ENCODE results near the gene ASTE1.

Gene ASTE1, protein sequence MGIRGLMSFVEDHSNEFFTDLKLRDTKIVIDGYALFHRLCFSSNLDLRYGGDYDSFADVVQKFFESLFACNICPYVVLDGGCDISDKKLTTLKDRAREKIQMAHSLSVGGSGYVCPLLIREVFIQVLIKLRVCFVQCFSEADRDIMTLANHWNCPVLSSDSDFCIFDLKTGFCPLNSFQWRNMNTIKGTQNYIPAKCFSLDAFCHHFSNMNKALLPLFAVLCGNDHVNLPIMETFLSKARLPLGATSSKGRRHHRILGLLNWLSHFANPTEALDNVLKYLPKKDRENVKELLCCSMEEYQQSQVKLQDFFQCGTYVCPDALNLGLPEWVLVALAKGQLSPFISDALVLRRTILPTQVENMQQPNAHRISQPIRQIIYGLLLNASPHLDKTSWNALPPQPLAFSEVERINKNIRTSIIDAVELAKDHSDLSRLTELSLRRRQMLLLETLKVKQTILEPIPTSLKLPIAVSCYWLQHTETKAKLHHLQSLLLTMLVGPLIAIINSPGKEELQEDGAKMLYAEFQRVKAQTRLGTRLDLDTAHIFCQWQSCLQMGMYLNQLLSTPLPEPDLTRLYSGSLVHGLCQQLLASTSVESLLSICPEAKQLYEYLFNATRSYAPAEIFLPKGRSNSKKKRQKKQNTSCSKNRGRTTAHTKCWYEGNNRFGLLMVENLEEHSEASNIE

DNA sequence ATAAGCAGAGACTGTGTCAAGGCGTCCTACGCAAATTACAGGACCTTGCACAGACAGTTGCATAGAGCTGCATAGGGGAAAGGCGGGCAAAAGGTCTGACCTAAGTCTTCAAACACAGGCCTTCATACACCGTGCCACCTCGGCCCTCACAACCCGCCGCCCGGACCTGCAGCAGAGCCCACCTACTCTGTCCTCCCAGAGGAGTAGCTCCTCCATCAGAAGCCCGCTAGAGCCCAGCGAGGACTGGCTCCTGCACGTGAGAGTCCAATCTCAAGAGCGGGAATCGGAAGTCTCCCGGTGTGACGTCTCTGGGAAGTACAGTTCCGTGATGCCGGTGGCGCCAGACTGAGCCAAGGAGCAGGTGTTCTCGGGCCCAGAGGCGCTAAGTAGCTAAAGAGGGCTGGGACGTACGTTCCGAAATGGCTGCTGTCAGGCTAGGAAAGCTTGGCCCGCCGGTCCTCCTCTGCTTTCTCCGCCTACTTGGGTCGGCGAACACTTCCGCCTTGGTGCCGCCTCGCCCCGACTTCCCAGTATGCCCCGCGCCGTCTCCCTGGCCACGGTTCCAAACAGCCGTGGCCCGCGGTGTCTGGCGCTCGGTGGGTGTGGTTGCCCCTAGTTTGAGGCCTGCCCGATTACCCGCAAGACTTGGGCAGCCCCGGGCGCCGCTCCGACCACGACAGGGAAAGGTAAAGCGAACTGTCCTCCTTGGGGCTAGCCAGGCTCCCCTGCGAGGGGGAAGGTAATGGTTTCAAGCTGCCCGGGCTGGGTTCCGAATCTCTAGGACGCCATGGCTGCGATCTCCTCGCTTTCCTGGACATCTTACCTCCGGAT lies at the start of gene ASTE1, which contains the start of gene NEK11:
TSS of gene ASTE1 (minus strand) at position 505 of the 831 bp plus-strand sequence. CDS start 1,519 bp downstream, outside the sequence.
TSS of gene NEK11 (plus strand) at position 557 of the 831 bp plus-strand sequence. CDS start 2,832 bp downstream, outside the sequence.
- peak within 1 kb of the TSS; percentile 88 for H3K4me3 ChIP-seq (ENCODE audit: low read depth, low read length)
- TF ChIP-seq MYC (IDR thresholded peaks at IDR 0.05; ENCODE audit: low read depth, low read length) (peak; percentile 58; the same call in 1 of the 2 replicates), POLR2A (IDR thresholded peaks at IDR 0.05; ENCODE audit: extremely low read depth, insufficient read length) (peak; percentile 80), MAX (IDR thresholded peaks at IDR 0.05; ENCODE audit: low read depth, low read length) (peak; percentile 72), CTCF (IDR thresholded peaks at IDR 0.05; ENCODE audit: low read depth, low read length) (no peak)
- peak; percentile 88 for DNase-seq (ENCODE audit: low read depth)

- no peak for TF ChIP-seq CTCF (IDR thresholded peaks at IDR 0.05; ENCODE audit: low read depth, low read length)
- TF ChIP-seq MYC (IDR thresholded peaks at IDR 0.05; ENCODE audit: low read depth, low read length): no peak
- no peak for TF ChIP-seq MAX (IDR thresholded peaks at IDR 0.05; ENCODE audit: low read depth, low read length)
- TF ChIP-seq POLR2A (IDR thresholded peaks at IDR 0.05; ENCODE audit: extremely low read depth, insufficient read length): no peak
- no peak for DNase-seq (ENCODE audit: low read depth)
- no peak overlapping the region for H3K4me3 ChIP-seq (ENCODE audit: low read depth, low read length)
Measured at GRCh38 chr3:131075632-131076328, 49.2 kb upstream of the ASTE1 start.

DNA sequence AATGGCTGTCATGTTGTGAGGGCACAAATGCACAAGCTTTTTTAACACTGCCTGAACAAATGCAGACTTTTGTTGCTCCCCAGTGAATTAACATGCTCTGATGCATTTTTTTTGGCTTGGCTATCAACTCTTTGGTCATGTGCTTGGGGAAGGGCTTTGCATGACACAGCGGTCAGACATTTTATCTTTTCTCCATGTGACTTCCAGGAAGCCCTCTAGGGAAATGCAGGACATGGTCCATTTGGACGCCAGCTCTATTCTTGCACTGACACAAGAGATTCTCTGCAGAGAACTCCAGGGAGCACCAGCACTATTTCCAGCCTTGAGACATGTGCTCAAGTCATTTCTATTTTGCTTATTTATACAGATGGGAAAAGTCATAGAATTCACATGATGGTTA lies 46.2 kb upstream of the ASTE1 start:
- TF ChIP-seq CTCF (IDR thresholded peaks at IDR 0.05; ENCODE audit: low read depth, low read length): no peak
- TF ChIP-seq MYC (IDR thresholded peaks at IDR 0.05; ENCODE audit: low read depth, low read length): no peak
- peak; percentile 2 for DNase-seq (ENCODE audit: low read depth)
- H3K4me3 ChIP-seq (ENCODE audit: low read depth, low read length): no peak overlapping the region

GRCh38 chr3:131072099-131072559 lies 45.5 kb upstream of the ASTE1 start:
- no peak for TF ChIP-seq CTCF (IDR thresholded peaks at IDR 0.05; ENCODE audit: low read depth, low read length)
- no peak for TF ChIP-seq MYC (IDR thresholded peaks at IDR 0.05; ENCODE audit: low read depth, low read length)
- peak; percentile 64 for TF ChIP-seq MAX (IDR thresholded peaks at IDR 0.05; ENCODE audit: low read depth, low read length)
- no peak for TF ChIP-seq POLR2A (IDR thresholded peaks at IDR 0.05; ENCODE audit: extremely low read depth, insufficient read length)
- DNase-seq (ENCODE audit: low read depth): peak; percentile 65
- H3K4me3 ChIP-seq (ENCODE audit: low read depth, low read length): no peak overlapping the region

DNA sequence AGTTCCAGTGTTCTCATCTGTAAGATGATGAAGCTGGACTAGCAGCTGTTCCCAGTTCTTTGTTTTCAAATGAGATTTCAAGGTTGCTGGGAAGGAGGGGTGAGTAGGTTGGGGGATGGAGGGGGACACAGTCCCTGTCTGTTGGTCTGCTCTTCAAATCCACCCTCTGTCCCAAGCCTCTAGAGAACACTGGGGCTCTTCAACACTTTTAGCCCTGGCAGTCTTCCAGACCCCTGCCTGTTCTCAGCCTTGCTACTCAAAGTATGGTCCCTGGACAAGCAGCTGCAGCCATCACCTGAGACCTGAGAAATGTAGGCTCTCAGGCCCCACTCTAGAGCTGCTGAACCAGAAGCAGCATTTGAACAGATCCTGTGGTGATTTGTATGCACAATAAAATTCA lies 41.4 kb upstream of the ASTE1 start:
- no peak for DNase-seq (ENCODE audit: low read depth)
- TF ChIP-seq MAX (IDR thresholded peaks at IDR 0.05; ENCODE audit: low read depth, low read length) (no peak), POLR2A (IDR thresholded peaks at IDR 0.05; ENCODE audit: extremely low read depth, insufficient read length) (no peak), MYC (IDR thresholded peaks at IDR 0.05; ENCODE audit: low read depth, low read length) (no peak), CTCF (IDR thresholded peaks at IDR 0.05; ENCODE audit: low read depth, low read length) (no peak)
- H3K4me3 ChIP-seq (ENCODE audit: low read depth, low read length): no peak overlapping the region
